ENCODE data around the gene CHRDL2.

GRCh38 chr11:74777877-74778276 lies 46.7 kb upstream of the CHRDL2 start:
- TF ChIP-seq SMC3 (IDR thresholded peaks at IDR 0.05; ENCODE audit: low read length) (no peak), ZNF501 (CRISPR knock-in tag; IDR thresholded peaks at IDR 0.05) (no peak)
